ENCODE measurements around the gene UNC5C. TPM values are rescaled to one million over a fixed set of nuclear protein-coding genes. Genes with fewer than 3 reads are reported as not detected.

UNC5C gene
- total RNA-seq, 1 experiment from 2014 or later = 8.2 TPM

GRCh38 chr4:95526075-95526474 is 22.7 kb downstream of the UNC5C start:
- in situ Hi-C loops (cut with HindIII; ENCODE audit: low pct_unique_long_range_greater_than_20kb, low sequenced_read_pairs) (no loop called here), intact Hi-C loops (cut with micrococcal nuclease; ENCODE audit: unreplicated experiment) (no loop called here)
- Histone ChIP-seq H3K27ac (ENCODE audit: low read length) (no peak overlapping the region), H3K9me3 (ENCODE audit: control insufficient read depth, insufficient read depth, low read depth, low read length) (no peaks in the 10 kb centered on the region), H3K4me3 (ENCODE audit: low read depth in 2 of 2, low read length in 2 of 2) (no peak overlapping the region), H3K27me3 (ENCODE audit: control insufficient read depth, insufficient read depth, low read length) (no peaks in the 10 kb centered on the region), H3K4me1 (ENCODE audit: control insufficient read depth, insufficient read depth, low read length) (no peaks in the 10 kb centered on the region), H3K36me3 (ENCODE audit: control insufficient read depth, insufficient read depth, low read length) (no peaks in the 10 kb centered on the region)
- DNase-seq (ENCODE audit: low read depth, low spot score) (no peak), ATAC-seq (no peak)
- POLR2A ChIA-PET = no interaction called here
- CTCF ChIA-PET = no interaction called here
- TF ChIP-seq REST (IDR thresholded peaks at IDR 0.05; ENCODE audit: insufficient read depth in 1 of 2, low read depth in 2 of 2, low read length in 1 of 2) (no peak), CTCF (IDR thresholded peaks at IDR 0.05) (no peak), TCF7L2 (IDR thresholded peaks at IDR 0.05; ENCODE audit: low read depth, low read length) (no peak), SIN3A (IDR thresholded peaks at IDR 0.05; ENCODE audit: borderline replicate concordance, insufficient read depth, low read depth, low read length) (no peak), POLR2AphosphoS5 (IDR thresholded peaks at IDR 0.05; ENCODE audit: low read depth, low read length) (no peak)
- BruUV-seq (replicated peaks) = no TSS peak

- Histone ChIP-seq H3K4me1 (ENCODE audit: control insufficient read depth, insufficient read depth, low read length) (no peaks in the 10 kb centered on the region), H3K27ac (ENCODE audit: low read length) (no peak overlapping the region)
- CTCF ChIA-PET = no interaction called here
Observed at GRCh38 chr4:95524729-95525128, 24.0 kb downstream of the UNC5C start.

More at GRCh38 chr4:95524729-95525128, 24.0 kb downstream of the UNC5C start:
- TF ChIP-seq SIN3A (IDR thresholded peaks at IDR 0.05; ENCODE audit: borderline replicate concordance, insufficient read depth, low read depth, low read length) = no peak
- no peak for TF ChIP-seq CTCF (IDR thresholded peaks at IDR 0.05)
- no peak for TF ChIP-seq REST (IDR thresholded peaks at IDR 0.05; ENCODE audit: insufficient read depth in 1 of 2, low read depth in 2 of 2, low read length in 1 of 2)
- no peak for TF ChIP-seq POLR2AphosphoS5 (IDR thresholded peaks at IDR 0.05; ENCODE audit: low read depth, low read length)
- no peak for TF ChIP-seq TCF7L2 (IDR thresholded peaks at IDR 0.05; ENCODE audit: low read depth, low read length)
- BruUV-seq (replicated peaks) = no TSS peak
- H3K36me3 ChIP-seq (ENCODE audit: control insufficient read depth, insufficient read depth, low read length) = no peaks in the 10 kb centered on the region
- H3K4me3 ChIP-seq (ENCODE audit: low read depth in 2 of 2, low read length in 2 of 2) = no peak overlapping the region
- in situ Hi-C loops (cut with HindIII; ENCODE audit: low pct_unique_long_range_greater_than_20kb, low sequenced_read_pairs) = no loop called here
- intact Hi-C loops (cut with micrococcal nuclease; ENCODE audit: unreplicated experiment) = no loop called here
- POLR2A ChIA-PET = no interaction called here
- DNase-seq (ENCODE audit: low read depth, low spot score) = no peak
- H3K9me3 ChIP-seq (ENCODE audit: control insufficient read depth, insufficient read depth, low read depth, low read length) = no peaks in the 10 kb centered on the region
- H3K27me3 ChIP-seq (ENCODE audit: control insufficient read depth, insufficient read depth, low read length) = no peaks in the 10 kb centered on the region
- no peak for ATAC-seq

All from Panc1 (cell line).